MM.1S (cell line): ENCODE results near the gene BTG4.

Source experiments
- DNase-seq: peaks from one replicate; pipeline ENCODE4 v3.0.0-alpha.2; 2015
- H2AFZ ChIP-seq: fragments of 300-600 bp; sonication (generic); 2 replicates; pipeline ENCODE4 v1.6.0; 2016; ENCODE audit warnings: antibody characterized with exemption, low read length
- H3F3A ChIP-seq: fragments of 300-600 bp; sonication (generic); 2 replicates; pipeline ENCODE4 v1.6.1; 2016; ENCODE audit warnings: mild to moderate bottlenecking, antibody characterized with exemption, low read length, moderate library complexity, mixed read lengths; ENCODE audit not compliant: insufficient read depth
- H3K27ac ChIP-seq: fragments of 300-600 bp; sonication (generic); 2 replicates; pipeline ENCODE4 v1.5.1; 2016; ENCODE audit warnings: mild to moderate bottlenecking, low read length
- H3K27me3 ChIP-seq: fragments of 300-600 bp; sonication (generic); replicated peaks from 2 replicates; pipeline ENCODE4 v1.6.0; 2016; ENCODE audit warnings: low read length; ENCODE audit not compliant: insufficient read depth
- H3K36me3 ChIP-seq: fragments of 300-600 bp; sonication (generic); replicated peaks from 2 replicates; pipeline ENCODE4 v1.6.1; 2016; ENCODE audit warnings: mild to moderate bottlenecking, low read length, mixed read lengths; ENCODE audit not compliant: insufficient read depth
- H3K4me1 ChIP-seq: fragments of 300-600 bp; sonication (generic); 2 replicates; pipeline ENCODE4 v1.6.1; 2016; ENCODE audit warnings: low read length, mixed read lengths
- H3K4me2 ChIP-seq: fragments of 300-600 bp; sonication (generic); 2 replicates; pipeline ENCODE4 v1.6.0; 2016; ENCODE audit warnings: low read depth, low read length
- H3K4me3 ChIP-seq: fragments of 300-600 bp; sonication (generic); 2 replicates; pipeline ENCODE4 v1.5.1; 2016; ENCODE audit warnings: low read length, mixed read lengths
- H3K79me2 ChIP-seq: fragments of 300-600 bp; sonication (generic); 2 replicates; pipeline ENCODE4 v1.6.1; 2016; ENCODE audit warnings: mixed run types, low read length, mixed read lengths
- H3K9ac ChIP-seq: fragments of 300-600 bp; sonication (generic); 2 replicates; pipeline ENCODE4 v1.6.1; 2016; ENCODE audit warnings: low read length, mixed read lengths
- H3K9me2 ChIP-seq: fragments of 300-600 bp; sonication (generic); replicated peaks from 2 replicates; pipeline ENCODE4 v1.6.1; 2016; ENCODE audit warnings: mild to moderate bottlenecking, low read length, mixed read lengths; ENCODE audit not compliant: insufficient read depth
- H3K9me3 ChIP-seq: fragments of 300-600 bp; sonication (generic); replicated peaks from 2 replicates; pipeline ENCODE4 v1.6.1; 2016; ENCODE audit warnings: mild to moderate bottlenecking, low read length, mixed read lengths; ENCODE audit not compliant: insufficient read depth
- H4K20me1 ChIP-seq: fragments of 300-600 bp; sonication (generic); 2 replicates; pipeline ENCODE4 v1.6.1; 2016; ENCODE audit warnings: mild to moderate bottlenecking, low read length, moderate library complexity, mixed read lengths; ENCODE audit not compliant: insufficient read depth
- EZH2 ChIP-seq: fragments of 300-600 bp; sonication (generic); optimal IDR thresholded peaks from 2 replicates; pipeline ENCODE3; 2017; ENCODE audit warnings: low read depth, mild to moderate bottlenecking, antibody characterized with exemption, low read length, mixed read lengths
- EZH2phosphoT487 ChIP-seq: fragments of 300-600 bp; sonication (generic); IDR thresholded peaks from 2 replicates; pipeline ENCODE4 v1.6.1; 2018; ENCODE audit warnings: antibody characterized with exemption, low read length
- TF ChIP-seq, protein P1 (sequence below): fragments of 300-600 bp; sonication (generic); IDR thresholded peaks from 2 replicates; pipeline ENCODE4 v1.5.1; 2016; ENCODE audit warnings: antibody characterized with exemption, low read length, mixed read lengths

The BTG4 gene

DNA sequence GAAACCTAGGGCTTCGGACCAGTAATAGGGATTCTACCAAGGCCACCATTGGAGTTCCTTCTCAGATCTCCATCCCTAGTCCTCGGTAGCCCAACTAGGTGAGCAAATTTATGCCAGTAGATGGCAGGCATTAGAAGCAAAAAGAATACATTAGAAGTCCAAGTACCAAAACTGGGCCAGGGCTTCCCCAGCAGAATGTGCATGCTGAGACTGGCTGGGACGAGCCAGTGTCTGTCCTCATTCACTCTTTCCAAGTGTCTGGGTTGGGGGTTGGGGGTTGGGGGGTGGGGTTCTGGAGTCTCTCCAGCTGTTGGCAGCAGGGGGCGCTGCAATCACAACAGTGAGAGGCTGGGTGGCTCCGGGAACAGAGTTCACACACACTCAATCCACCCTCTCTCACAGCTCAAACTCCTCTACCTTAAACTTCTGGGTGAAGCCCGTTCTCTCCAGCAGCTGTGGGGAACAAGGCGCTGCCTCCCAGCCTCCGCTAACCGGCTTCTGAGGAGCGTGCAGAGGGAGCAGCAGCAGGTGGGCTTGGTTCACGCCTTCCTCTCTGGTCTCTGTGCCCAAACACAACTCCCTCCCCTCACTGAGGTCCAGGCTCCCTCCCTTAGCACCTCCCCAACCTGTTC lies 57.5 kb downstream of the BTG4 start:
- H3K79me2 ChIP-seq, result no peaks in the 10 kb centered on the region
- TF ChIP-seq, protein P1, sequence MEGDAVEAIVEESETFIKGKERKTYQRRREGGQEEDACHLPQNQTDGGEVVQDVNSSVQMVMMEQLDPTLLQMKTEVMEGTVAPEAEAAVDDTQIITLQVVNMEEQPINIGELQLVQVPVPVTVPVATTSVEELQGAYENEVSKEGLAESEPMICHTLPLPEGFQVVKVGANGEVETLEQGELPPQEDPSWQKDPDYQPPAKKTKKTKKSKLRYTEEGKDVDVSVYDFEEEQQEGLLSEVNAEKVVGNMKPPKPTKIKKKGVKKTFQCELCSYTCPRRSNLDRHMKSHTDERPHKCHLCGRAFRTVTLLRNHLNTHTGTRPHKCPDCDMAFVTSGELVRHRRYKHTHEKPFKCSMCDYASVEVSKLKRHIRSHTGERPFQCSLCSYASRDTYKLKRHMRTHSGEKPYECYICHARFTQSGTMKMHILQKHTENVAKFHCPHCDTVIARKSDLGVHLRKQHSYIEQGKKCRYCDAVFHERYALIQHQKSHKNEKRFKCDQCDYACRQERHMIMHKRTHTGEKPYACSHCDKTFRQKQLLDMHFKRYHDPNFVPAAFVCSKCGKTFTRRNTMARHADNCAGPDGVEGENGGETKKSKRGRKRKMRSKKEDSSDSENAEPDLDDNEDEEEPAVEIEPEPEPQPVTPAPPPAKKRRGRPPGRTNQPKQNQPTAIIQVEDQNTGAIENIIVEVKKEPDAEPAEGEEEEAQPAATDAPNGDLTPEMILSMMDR, result peak; percentile 20
- TF ChIP-seq EZH2, result no peak
- H3K9me2 ChIP-seq, result no peaks in the 10 kb centered on the region
- H4K20me1 ChIP-seq, result no peaks in the 10 kb centered on the region
- H3K4me1 ChIP-seq, result peaks cover 12% of the 10 kb centered on the region
- H3F3A ChIP-seq, result no peaks in the 10 kb centered on the region
- no peaks in the 10 kb centered on the region for H3K9me3 ChIP-seq
- no peak overlapping the region for H3K9ac ChIP-seq
- no peak overlapping the region for H2AFZ ChIP-seq
- DNase-seq, result peak; percentile 34
- H3K36me3 ChIP-seq, result no peaks in the 10 kb centered on the region
- 0 out of 2 replicates have a peak, but pooled peaks cover 3% of the 10 kb centered on the region for H3K27me3 ChIP-seq
- no peak overlapping the region for H3K4me2 ChIP-seq
- no peak overlapping the region for H3K4me3 ChIP-seq
- H3K27ac ChIP-seq, result no peak overlapping the region

DNA sequence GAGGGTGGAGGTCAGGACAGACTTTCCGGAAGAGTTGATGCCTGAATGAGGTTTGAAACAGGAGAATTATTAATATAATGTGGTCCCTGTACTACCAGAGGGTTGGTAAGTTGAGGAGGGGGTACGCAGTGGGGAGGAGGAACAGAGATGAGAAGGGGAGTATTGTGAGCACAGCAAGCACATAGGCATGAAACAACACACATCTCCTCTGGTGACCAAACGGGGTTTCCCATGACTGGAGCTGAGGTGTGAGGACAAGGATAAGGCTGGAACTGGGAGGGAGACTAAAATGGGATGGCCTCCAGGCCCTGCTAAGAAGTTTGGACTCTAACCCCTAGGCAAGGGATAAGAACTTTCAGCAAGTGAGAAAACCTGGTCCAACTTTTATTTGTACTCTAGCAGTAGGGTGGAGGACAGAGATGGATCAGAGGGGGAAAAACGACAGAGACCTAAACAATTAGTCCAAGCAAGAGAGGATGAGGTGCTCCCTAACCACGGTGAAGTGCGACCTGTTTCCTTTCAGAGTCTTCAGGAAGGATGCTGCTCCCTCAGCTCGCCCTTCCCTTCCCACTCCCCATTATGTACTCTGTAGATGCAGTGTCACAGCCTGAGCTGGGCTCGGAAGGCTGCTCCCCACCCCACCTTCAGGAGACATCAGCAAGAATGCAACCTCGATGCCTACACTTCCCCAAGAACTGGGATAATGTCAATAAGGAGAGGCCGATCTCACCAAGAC lies 59.2 kb downstream of the BTG4 start:
- Histone ChIP-seq H3F3A (no peaks in the 10 kb centered on the region), H3K4me1 (peaks cover 15% of the 10 kb centered on the region), H3K9ac (no peak overlapping the region), H3K9me2 (no peaks in the 10 kb centered on the region), H2AFZ (no peak overlapping the region), H3K4me2 (no peak overlapping the region), H3K9me3 (no peaks in the 10 kb centered on the region), H3K4me3 (no peak overlapping the region), H4K20me1 (no peaks in the 10 kb centered on the region), H3K27ac (no peak overlapping the region), H3K36me3 (no peaks in the 10 kb centered on the region), H3K79me2 (no peaks in the 10 kb centered on the region), H3K27me3 (0 out of 2 replicates have a peak, but pooled peaks cover 3% of the 10 kb centered on the region)
- TF ChIP-seq EZH2phosphoT487 (no peak), EZH2 (no peak)
- TF ChIP-seq, protein P1, result no peak
- no peak for DNase-seq

DNA sequence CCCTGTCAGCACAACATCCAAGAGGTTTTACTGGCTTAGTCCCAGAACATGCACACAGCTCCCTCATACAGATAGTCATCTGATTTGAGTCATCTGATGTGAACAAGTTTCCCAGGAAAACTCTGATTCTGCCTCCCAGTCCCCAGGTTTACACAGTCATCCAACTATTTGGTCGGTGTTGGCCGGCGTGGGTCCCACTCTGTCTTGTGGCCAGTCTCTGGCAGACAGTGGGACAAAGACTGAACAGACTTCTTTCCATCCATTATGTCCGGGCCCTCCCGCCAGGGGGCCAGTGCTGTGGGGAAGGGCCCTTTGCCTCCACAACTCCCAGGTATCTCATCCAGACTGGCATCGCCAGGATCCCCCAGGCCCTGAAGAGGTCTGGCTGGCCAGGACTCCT lies 60.0 kb downstream of the BTG4 start:
- no peaks in the 10 kb centered on the region for H3K79me2 ChIP-seq
- H3K27ac ChIP-seq, result no peak overlapping the region
- H4K20me1 ChIP-seq, result no peaks in the 10 kb centered on the region
- no peaks in the 10 kb centered on the region for H3K9me2 ChIP-seq
- 0 out of 2 replicates have a peak, but pooled peaks cover 3% of the 10 kb centered on the region for H3K27me3 ChIP-seq
- H3K4me1 ChIP-seq, result peaks cover 15% of the 10 kb centered on the region
- H3K4me3 ChIP-seq, result no peak overlapping the region
- no peak overlapping the region for H3K9ac ChIP-seq
- no peak for DNase-seq
- no peak overlapping the region for H3K4me2 ChIP-seq
- no peaks in the 10 kb centered on the region for H3K36me3 ChIP-seq
- no peaks in the 10 kb centered on the region for H3F3A ChIP-seq
- no peak overlapping the region for H2AFZ ChIP-seq
- H3K9me3 ChIP-seq, result no peaks in the 10 kb centered on the region
- no peak for TF ChIP-seq EZH2phosphoT487
- no peak for TF ChIP-seq EZH2
- TF ChIP-seq, protein P1, result no peak
